ENCODE data around the gene SPATA16. TPM values are rescaled to one million over a fixed set of nuclear protein-coding genes. Genes with fewer than 3 reads are reported as not detected.

Gene SPATA16
- total RNA-seq, 1 donor from 2014 or later: not detected

DNA sequence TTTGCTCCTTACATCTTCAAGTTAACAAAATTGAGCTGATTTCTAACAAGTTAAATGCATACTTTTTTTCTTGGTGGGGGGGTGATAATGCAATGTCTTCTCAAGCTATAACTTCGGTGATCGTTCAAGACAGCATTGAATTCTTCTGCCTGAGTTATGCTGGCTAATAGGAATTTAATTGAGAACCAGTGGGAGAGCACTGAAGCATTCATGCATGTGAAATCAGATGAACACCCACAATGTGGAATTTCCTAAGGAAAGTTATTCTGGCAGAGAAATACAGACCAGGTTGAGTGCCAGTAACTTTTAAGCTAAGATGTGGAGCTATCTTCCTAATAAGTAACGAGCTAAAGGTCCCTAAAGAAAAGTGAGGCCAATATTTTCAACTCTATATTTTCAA is 3.0 kb downstream of the SPATA16 start:
- Histone ChIP-seq H3K9me3 (no peaks in the 10 kb centered on the region), H3K36me3 (no peaks in the 10 kb centered on the region), H3K4me3 (no peak overlapping the region), H3K27ac (no peak overlapping the region), H3K27me3 (no peaks in the 10 kb centered on the region), H3K4me1 (no peaks in the 10 kb centered on the region)
- DNase-seq (ENCODE audit: low spot score in 2 of 2): no peak
- intact Hi-C loops (cut with DNase I): no loop called here
- TF ChIP-seq, protein P1, sequence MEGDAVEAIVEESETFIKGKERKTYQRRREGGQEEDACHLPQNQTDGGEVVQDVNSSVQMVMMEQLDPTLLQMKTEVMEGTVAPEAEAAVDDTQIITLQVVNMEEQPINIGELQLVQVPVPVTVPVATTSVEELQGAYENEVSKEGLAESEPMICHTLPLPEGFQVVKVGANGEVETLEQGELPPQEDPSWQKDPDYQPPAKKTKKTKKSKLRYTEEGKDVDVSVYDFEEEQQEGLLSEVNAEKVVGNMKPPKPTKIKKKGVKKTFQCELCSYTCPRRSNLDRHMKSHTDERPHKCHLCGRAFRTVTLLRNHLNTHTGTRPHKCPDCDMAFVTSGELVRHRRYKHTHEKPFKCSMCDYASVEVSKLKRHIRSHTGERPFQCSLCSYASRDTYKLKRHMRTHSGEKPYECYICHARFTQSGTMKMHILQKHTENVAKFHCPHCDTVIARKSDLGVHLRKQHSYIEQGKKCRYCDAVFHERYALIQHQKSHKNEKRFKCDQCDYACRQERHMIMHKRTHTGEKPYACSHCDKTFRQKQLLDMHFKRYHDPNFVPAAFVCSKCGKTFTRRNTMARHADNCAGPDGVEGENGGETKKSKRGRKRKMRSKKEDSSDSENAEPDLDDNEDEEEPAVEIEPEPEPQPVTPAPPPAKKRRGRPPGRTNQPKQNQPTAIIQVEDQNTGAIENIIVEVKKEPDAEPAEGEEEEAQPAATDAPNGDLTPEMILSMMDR (IDR thresholded peaks at IDR 0.05): no peak

DNA sequence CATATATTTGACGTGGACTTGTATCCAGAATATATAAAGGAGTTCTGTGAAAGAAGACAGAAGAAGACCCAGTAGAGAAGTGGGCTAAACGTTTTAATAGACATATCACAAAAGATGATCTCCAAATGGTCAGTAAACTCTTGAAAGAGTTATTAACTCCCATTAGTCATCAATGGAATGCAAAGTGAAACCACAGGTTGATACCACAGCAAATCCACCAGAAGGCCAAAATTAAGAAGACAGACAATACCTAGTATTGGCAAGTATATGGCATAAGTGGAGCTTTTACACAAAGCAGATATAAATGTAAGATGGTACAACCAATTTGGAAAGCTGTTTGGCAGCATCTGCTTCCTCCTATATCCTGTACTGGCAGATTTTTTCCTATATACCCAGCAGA is 6.0 kb downstream of the SPATA16 start:
- TF ChIP-seq, protein P1 (IDR thresholded peaks at IDR 0.05): no peak
- Histone ChIP-seq H3K4me1 (no peaks in the 10 kb centered on the region), H3K4me3 (no peak overlapping the region), H3K27me3 (no peaks in the 10 kb centered on the region), H3K27ac (no peak overlapping the region), H3K36me3 (no peaks in the 10 kb centered on the region), H3K9me3 (no peaks in the 10 kb centered on the region)
- DNase-seq (ENCODE audit: low spot score in 2 of 2): no peak
- intact Hi-C loops (cut with DNase I): no loop called here

DNA sequence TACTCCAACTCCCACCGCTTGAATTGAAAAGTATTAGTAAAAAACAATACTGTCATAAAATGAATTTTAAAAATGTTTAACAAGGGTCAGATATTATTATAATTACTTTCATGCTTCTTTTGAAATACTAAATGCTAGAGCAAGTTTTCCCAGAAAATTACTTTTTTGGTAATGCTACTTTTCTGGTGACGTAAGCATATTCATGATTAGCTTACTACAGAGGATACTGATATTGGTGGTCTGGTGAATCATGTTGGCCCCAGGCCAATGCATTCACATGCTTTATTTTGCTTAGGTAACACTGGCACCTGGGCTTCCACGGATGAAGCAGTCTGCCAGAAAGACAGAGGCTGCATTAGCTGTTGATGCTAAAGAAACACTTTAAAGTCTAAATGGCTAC is 12.4 kb downstream of the SPATA16 start:
- H3K9me3 ChIP-seq: no peaks in the 10 kb centered on the region
- TF ChIP-seq, protein P1 (IDR thresholded peaks at IDR 0.05): no peak

DNA sequence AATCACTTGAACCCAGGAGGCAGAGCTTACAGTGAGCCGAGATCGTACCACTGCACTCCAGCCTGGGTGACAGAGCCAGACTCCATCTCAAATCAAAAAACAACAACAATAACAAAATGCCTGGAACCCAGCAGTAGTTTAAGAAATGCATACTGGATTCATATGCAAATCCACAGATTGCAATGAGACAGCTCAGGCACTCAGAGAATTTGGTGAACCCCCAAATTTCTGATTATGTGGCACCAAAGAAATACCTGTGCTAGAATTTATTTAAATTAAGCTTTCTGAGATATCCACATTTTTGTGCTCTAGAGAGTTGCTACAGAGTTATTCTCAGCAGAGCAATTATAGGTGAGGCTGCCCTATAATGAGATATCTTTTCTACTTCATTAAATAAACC is 29.7 kb downstream of the SPATA16 start:
- no peak for DNase-seq (ENCODE audit: low spot score in 2 of 2)
- intact Hi-C loops (cut with DNase I): no loop called here

More for the DNA sequence above, 12.4 kb downstream of the SPATA16 start:
- no peaks in the 10 kb centered on the region for H3K36me3 ChIP-seq
- H3K27ac ChIP-seq: no peak overlapping the region
- intact Hi-C loops (cut with DNase I): no loop called here
- H3K27me3 ChIP-seq: no peaks in the 10 kb centered on the region
- DNase-seq (ENCODE audit: low spot score in 2 of 2): no peak
- no peak overlapping the region for H3K4me3 ChIP-seq
- no peaks in the 10 kb centered on the region for H3K4me1 ChIP-seq

DNA sequence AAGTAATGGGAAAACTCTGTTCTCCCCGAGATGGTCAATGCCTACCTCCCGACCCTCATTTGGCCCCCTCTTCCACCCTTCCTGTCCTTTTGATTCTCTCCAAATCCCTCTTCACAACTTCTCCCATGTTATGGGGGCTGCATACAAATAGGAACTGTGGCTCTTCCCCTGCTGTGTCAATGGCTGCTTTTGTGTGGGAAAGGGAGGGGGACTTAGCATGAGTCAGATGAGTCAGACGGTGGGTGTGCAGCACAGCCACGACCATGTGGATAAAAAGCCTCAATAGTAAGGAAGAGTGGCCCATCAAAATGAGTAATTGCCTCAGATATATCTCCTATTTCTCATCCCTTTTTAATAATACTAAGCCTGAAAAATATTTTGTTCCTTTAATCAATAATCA is 31.9 kb downstream of the SPATA16 start:
- intact Hi-C loops (cut with DNase I): no loop called here
- Histone ChIP-seq H3K27ac (no peak overlapping the region), H3K4me1 (no peaks in the 10 kb centered on the region), H3K9me3 (no peaks in the 10 kb centered on the region), H3K27me3 (no peaks in the 10 kb centered on the region), H3K36me3 (no peaks in the 10 kb centered on the region), H3K4me3 (no peak overlapping the region)
- TF ChIP-seq, protein P1 (IDR thresholded peaks at IDR 0.05): no peak
- no peak for DNase-seq (ENCODE audit: low spot score in 2 of 2)

More for the DNA sequence above, 29.7 kb downstream of the SPATA16 start:
- Histone ChIP-seq H3K27me3 (no peaks in the 10 kb centered on the region), H3K9me3 (no peaks in the 10 kb centered on the region), H3K27ac (no peak overlapping the region), H3K36me3 (no peaks in the 10 kb centered on the region), H3K4me3 (no peak overlapping the region), H3K4me1 (no peaks in the 10 kb centered on the region)
- TF ChIP-seq, protein P1 (IDR thresholded peaks at IDR 0.05): no peak

DNA sequence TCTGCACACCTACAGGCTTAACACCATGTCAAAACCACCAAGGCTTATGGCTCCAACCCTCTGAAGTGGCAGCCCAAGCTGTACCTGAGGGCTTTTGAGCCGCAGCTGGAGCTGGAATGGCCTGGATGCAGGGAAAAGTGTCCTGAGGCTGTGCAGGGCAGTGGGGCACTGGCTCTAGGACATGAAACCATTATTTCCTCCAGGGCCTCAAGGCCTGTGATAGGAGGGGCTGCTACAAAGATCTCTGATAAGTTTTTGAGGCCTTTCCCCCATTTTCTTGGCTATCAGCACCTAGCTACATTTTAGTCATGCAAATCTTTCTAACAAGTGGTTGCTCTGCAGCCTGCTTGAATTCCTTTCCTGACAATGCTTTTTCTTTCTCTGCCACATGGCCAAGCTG is 37.6 kb downstream of the SPATA16 start:
- intact Hi-C loops (cut with DNase I): no loop called here
- DNase-seq (ENCODE audit: low spot score in 2 of 2): no peak
- TF ChIP-seq, protein P1 (IDR thresholded peaks at IDR 0.05): no peak
- Histone ChIP-seq H3K27me3 (no peaks in the 10 kb centered on the region), H3K4me3 (no peak overlapping the region), H3K36me3 (no peaks in the 10 kb centered on the region), H3K9me3 (peaks cover 0 to 6% of the 10 kb centered on the region in 2 donors), H3K27ac (no peak overlapping the region), H3K4me1 (no peaks in the 10 kb centered on the region)
